ENCODE data around the gene P3H2. TPM values are rescaled to one million over a fixed set of nuclear protein-coding genes. Genes with fewer than 3 reads are reported as not detected.

P3H2 gene
- total RNA-seq, 4 donors from 2014 or later = 2.7 to 17.9 (median 12.9) TPM

GRCh38 chr3:189937302-189938127, 183.2 kb downstream of the P3H2 start:
- TF ChIP-seq POLR2A (IDR thresholded peaks at IDR 0.05) (no peak), CTCF (IDR thresholded peaks at IDR 0.05) (no peak), EP300 (IDR thresholded peaks at IDR 0.05) (no peak)
- Histone ChIP-seq H3K36me3 (no peaks in the 10 kb centered on the region), H3K4me1 (no peaks in the 10 kb centered on the region), H3K27me3 (no peaks in the 10 kb centered on the region), H3K4me3 (no peak overlapping the region), H3K27ac (no peak overlapping the region), H3K9me3 (no peaks in the 10 kb centered on the region)
- 57 to 70% methylated on average over 7 of the region's 7 CpGs for WGBS, 2 donors
- DNase-seq (ENCODE audit: low spot score in 2 of 2) = no peak

DNA sequence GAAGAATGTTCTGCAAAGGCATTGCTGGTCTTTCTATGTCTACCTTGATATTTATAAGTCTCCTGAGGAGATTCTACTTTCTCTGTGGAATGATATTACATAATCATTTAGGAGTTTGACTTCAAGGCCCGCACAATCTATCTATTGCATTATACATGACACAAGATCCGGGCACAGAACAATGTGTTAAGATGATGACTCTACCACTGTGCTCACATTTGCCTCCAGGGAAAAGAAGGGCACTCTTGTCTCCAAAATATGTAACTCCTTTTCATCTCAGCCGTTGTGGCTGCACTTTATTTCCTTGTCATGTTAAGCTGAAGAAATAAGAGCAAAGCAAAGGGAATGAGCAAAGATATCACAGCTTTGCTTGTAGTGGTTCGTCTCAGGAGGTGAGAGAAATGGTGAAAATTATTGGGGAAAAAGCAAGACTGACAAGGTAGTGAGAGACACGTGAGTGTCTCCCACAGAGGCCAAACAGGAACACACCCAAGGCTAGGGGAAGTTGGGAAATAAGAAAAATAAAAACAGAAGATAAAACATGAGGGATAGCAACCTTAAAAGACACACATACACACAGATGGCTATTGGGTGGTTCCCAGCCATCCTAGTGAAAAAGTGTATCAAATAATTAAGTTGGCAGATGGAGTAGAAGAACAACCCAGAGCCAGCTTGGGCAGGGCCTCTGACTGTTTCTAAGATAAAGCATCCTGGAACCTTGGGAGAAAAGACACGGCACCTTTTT, 184.3 kb downstream of the P3H2 start:
- Histone ChIP-seq H3K4me3 (no peak overlapping the region), H3K27ac (no peak overlapping the region), H3K4me1 (no peaks in the 10 kb centered on the region), H3K27me3 (no peaks in the 10 kb centered on the region), H3K36me3 (no peaks in the 10 kb centered on the region), H3K9me3 (no peaks in the 10 kb centered on the region)
- TF ChIP-seq POLR2A (IDR thresholded peaks at IDR 0.05) (no peak), CTCF (IDR thresholded peaks at IDR 0.05) (no peak), EP300 (IDR thresholded peaks at IDR 0.05) (no peak)
- WGBS, 2 donors = 67 to 72% methylated on average over 6 of the region's 6 CpGs
- DNase-seq (ENCODE audit: low spot score in 2 of 2) = no peak

- H3K4me3 ChIP-seq = no peak overlapping the region
- WGBS, 2 donors = 85 to 86% methylated on average over 6 of the region's 6 CpGs
- H3K36me3 ChIP-seq = no peaks in the 10 kb centered on the region
- DNase-seq (ENCODE audit: low spot score in 2 of 2) = no peak
- no peaks in the 10 kb centered on the region for H3K27me3 ChIP-seq
- H3K9me3 ChIP-seq = peaks cover 0 to 5% (median 0%) of the 10 kb centered on the region in 4 donors
- no peaks in the 10 kb centered on the region for H3K4me1 ChIP-seq
- TF ChIP-seq EP300 (IDR thresholded peaks at IDR 0.05) (no peak), CTCF (IDR thresholded peaks at IDR 0.05) (no peak), POLR2A (IDR thresholded peaks at IDR 0.05) (no peak)
- no peak overlapping the region for H3K27ac ChIP-seq
Measured at GRCh38 chr3:189927975-189928895, 192.5 kb downstream of the P3H2 start.

DNA sequence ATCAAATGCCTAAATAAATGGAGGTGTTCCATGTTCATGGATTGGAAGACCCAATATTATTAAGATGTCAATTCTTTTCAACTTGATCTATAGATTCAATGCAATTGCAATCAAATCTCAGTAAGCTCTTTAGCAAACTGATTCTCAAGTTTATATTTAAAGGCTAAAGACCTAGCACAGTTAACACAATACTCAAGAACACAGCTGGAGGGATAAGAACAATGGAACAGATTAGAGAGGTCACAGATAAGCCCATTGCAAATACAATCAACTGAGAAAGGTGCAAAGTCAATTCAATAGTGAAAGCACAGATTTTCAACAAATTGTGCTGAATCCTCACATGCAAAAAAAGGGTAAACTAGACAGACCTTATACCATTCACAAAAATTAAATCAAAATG, 198.9 kb downstream of the P3H2 start:
- Histone ChIP-seq H3K9me3 (peaks cover 0 to 14% (median 0%) of the 10 kb centered on the region in 4 donors), H3K27ac (no peak overlapping the region), H3K27me3 (no peaks in the 10 kb centered on the region), H3K4me3 (no peak overlapping the region), H3K4me1 (no peaks in the 10 kb centered on the region), H3K36me3 (no peaks in the 10 kb centered on the region)
- TF ChIP-seq CTCF (IDR thresholded peaks at IDR 0.05) (no peak), EP300 (IDR thresholded peaks at IDR 0.05) (no peak), POLR2A (IDR thresholded peaks at IDR 0.05) (no peak)
- DNase-seq (ENCODE audit: low spot score in 2 of 2) = no peak
